Measurements from ENCODE around the gene SOHLH2.

SOHLH2 gene

DNA sequence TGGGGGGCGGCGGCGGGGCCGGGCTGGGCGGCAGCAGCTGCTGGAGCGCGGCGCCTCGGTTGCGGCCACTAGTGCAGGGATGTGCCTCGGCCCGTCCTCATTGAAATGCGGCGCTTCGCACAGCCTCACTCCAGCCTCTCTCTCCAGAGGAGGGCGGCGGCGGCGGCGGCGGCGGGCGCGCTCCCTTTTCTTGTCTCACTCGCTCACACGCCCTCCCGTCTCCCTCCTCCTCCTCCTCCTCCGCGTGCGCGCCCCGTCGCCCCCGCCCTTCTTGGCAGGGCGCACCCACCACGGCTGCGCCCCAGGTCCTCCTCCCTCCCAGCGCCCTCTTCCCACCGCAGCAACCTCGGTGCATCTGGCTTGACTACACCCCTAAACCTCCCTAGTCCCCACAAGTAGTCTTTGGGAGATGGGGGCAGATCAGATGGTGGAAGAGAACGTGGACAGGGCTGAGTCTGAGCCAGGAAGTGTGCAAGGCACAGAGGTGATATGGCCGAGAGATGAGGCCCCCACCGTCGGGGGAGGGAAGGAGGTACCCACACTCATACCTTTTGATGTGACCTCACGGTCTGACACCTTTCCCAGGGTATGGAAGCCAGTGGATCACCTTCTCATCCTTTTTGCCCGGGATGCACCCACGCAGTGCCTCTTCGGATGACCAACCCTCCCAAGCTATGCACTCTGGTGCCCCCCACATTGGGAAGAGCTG, 83.0 kb downstream of the SOHLH2 start, which contains the start of gene DCLK1:
DCLK1 (minus strand) TSS at position 161 of the 709 bp plus-strand sequence.
- DNase-seq: no peak

DNA sequence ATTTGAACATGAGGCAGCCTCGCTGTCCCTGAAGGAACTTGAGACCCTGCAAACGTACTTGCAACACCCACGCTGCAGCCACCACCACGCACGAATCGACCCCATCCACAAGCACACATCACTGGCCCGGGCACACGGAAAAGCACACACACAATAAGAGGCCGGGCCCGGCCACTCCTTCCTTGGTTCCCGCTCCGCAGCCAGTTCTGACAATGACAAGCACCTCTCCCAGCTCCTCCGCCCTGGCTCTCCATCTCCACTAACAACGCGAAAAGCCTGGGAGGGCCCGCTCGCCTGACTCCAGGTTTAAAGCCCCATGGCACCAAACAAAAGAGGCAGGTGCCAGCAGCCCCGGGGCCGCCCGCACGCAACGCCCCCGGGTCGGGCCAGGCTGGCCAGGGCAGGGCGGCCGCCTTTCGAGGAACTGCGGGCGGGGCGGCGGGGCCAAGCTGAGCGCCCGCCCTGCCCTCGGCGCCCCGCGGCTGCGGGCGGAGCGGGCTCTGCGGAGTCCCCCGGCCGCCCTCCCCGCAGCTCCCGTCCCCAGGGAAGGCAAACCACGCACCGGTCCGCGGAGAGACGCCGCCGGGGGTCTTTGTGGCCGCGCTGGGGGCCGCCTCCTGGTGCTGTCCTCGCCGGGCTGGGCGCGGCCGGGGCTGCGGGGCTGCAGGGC, 83.7 kb downstream of the SOHLH2 start:
- no peak for DNase-seq

DNA sequence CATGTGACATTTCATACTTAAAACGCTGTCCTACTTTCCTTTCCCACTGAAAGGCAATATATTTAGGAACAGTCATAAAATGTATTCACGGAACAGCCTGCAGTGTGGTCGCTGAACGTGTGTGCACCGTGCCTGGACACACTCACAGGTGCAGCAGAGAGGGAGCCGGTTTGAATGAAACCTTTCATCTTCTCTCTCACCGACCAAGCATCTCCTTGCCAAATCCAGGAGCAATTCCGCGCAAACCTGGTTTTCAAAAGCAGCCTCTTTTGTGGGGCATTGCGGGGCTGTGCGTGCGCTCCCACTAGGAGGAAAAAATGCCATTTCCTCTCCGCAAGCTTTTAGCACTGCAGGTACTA, 84.2 kb downstream of the SOHLH2 start:
- DNase-seq: no peak

DNA sequence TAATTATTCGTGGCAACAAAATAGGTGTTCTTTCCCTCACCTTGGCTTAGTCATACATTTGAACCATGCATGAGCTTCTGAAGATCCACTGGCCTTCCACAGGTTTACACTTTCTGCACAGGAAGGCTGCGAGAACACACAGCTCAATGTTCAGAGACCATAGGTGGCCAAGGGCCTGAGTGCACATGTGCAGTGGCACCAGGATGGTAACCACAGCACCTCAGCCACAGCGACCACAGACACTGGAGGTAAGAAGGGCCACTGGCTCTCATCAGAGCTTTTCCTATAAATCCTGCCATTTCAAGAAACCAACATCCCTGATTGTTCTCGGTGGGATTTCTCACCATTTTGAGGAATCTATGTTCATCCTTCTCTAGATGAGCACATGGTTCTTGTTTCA, 84.8 kb downstream of the SOHLH2 start:
- DNase-seq: no peak

DNA sequence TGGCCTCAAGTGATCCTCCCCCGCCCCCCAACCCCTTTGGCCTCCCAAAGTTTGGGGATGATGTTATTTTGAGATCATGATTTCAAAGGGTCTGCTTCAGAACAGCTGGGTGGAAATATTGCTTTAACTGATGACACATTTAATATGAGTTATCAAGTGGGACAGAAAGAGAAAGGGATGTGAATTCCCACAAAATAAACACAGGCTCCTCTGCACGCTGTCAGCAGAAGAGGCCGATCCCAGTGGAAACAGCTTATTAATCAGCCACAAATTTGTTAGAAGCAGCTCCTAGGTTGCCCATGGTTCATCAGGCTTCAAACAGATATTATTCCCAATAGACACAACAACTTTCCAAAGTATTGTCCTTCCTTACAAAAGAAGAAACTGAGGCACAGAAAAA, 87.9 kb downstream of the SOHLH2 start:
- no peak for DNase-seq

DNA sequence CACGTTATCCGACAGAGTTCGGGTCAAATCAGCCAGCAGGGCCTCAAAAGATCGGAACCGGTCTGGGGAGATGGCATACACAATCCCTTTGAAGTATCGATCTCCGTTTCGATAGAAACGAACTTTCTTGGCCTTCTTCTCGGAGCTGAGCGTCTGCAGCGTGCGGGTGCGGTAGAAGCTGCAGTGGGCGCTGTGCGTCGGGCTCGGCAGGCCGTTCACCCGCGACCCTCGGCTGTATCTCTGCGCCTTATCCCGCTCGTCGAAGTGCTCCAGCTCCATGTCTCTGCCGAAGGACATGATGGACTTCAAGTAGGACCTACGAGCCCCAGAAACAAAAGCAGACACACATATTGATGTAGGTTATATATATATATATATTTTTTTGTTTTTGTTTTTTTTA, 88.5 kb downstream of the SOHLH2 start:
- no peak for DNase-seq

DNA sequence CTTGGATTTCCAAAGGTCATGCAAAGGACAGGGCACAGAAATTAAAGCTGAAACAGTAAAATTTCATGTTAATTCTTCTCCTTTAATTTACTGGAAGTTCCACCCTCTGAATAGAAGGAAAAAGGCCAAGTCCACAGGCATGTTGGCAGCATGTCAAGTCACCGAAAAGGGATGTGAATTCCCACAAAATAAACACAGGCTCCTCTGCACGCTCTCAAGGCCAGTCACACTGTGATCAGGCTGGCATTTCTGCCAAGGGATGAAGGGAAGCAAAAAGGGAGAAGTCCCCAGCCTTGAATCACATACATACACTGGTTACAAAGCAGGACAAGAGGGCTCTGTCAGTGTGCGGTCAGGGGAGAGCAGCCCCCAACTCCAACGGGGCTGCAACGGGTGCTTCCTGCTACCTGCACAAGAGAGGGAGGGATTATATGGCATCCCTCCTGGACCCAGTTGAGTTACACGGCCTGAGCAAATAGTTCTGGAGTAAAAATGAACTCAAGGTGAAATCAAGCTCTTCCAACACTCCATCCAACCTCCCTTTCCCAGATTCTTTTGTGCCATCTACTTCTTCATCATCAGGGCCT, 90.0 kb downstream of the SOHLH2 start:
- DNase-seq: no peak
